HPDE6-E6E7 (cell line): ENCODE results near the gene PCNP.
"Not testable (repeated sequence)": the region's sequence is repeated elsewhere in the genome, so short reads cannot be mapped to it uniquely, and the experiment has no call there.

ENCODE experiments used
- DNase-seq: peaks from one replicate; pipeline ENCODE4 v3.0.0; 2011; ENCODE audit warnings: missing footprints; ENCODE audit errors: extremely low spot score

Gene PCNP

DNA sequence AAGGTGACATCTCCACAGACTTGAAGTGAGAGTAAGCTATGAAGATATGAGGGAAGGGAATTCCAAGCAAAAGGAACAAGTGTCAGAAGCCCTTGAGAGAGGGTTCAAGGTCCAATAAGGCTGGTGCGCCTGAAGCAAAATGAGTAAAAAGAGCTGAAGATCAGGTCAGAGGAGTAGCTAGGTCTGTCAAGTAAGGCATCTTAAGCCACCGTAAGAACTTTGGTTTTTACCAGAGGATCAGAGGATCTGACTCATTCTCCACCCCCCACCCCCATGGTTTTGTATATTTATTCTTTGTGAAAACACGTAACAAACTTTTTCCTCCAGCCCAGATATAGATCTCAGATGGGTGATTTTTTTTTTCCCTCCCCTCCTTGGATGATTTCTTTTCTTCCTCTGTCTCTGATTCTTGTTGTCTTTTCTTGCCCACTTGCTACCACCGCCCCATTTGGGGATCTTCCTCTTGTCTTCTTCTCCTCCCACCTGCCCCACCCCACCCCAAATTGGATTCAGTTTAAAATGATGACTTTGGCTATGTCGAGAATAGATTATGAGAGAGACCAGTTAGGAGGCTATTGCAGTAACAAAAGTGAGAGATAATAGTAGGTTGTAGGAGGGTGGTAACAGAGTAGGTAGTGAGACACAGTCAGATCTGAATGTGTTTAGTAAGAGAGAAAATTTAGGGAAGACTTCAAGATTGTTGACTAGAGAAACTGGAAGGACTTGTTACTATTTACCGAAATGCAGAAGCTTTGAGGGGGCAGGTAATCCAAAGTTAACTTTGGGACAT lies 6.3 kb upstream of the PCNP start:
- no peak for DNase-seq

DNA sequence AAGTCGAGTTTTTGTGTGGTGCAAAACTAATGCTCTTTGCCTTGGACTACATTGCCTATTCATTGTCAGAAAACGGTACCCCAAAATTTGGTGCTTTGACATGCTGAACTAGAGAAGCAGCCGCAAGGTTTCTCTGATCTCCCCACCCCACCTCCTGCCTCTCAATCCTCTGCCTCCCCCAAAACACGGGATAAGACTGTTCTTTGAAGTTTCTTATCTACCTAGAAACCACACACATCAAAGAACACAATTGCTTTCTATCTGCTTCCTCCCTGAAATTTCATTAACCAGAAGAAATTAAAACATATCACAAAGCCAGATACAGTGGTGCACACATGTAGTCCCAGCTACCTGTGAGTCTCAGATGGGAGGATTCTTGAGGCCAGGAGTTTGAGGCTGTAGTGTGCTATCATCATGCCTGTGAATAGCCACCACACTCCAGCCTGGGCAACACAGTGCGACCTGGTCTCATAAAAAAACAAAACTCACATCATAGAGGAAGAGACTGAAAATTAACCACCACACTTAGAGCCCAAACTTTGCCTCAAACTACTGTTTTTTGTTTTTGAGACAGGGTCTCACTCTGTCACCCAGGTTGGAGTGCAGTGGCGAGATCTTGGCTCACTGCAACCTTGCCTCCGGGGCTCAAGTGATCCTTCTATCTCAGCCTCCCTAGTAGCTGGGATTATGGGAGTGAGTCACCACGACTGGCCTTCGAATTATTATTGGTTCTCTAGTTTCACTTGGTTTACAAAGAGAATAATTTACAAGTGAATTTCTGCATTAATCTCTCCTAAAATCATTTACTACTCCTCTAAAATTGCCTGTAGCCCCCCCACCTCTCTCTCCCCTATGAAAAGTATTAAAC lies 2.7 kb upstream of the PCNP start:
- no peak for DNase-seq

DNA sequence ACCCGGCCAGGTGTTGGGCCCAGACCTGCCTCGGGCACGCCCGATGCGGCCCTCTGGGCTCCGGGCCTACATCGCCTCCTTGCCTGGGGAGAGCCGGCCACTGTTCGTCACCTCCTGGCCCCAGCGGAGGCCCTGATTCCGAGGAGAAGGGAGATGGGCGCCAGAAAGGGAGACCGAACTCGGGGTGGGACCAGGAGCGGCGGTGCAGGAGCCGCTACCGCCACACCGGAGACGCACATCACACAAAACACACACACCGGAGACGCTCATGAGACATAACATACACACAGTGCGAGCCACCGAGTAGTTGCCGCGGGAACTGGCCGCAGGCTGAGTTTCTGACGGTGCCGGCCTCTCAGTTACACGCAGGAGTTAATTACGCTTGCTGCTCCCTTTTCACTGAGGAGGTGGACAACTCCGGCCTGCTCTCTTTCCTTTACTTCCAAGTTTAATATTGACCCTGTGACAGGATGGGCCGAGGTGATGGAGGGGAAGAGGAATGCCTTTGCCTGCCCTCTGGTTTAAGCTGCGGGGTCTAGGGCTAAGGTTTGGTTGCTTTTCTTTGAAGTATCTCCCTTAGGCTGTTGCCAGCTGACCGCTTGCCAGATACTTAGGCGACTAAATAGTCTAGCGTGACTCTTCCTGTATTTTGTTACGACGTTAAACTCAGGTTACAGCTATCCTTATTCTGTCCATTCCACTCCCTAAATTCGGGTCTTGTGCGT lies 570 bp downstream of the PCNP start:
- DNase-seq = peak; percentile 37

DNA sequence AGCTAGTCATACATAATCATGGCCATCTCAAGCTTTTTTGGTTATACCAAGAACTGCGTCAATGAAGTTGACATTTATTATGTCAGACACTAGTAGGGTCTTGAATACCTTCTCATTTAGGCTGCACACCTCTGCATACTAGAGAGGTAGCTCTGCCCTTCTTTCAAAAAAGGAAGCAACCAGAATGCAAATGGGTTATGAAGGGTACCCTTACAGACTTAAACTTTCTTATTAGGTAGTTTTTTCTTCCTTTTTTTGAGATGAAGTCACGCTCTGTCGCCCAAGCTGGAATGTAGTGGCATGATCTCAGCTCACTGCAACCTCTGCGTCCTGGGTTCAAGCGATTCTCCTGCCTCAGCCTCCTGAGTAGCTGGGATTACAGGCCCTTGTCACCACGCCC lies 3.3 kb downstream of the PCNP start:
- no peak for DNase-seq

DNA sequence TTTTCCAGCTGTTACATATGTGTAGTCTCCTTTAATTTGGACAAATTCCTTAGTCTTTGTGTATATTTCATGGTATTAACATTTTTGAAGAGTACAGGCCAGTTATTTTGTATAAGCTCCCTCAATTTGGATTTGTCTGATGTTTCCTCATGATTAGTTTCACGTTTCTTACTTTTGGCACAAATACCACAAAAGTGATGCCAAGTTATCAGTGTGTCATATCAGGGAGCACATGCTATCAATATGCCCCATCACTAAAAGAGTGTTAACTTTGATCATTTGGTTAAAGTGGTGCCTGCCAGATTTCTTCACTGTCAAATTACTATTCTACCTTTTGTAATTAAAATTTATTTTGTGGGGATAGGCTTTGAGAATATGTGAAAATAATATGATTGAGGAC lies 14.6 kb downstream of the PCNP start:
- no peak for DNase-seq

DNA sequence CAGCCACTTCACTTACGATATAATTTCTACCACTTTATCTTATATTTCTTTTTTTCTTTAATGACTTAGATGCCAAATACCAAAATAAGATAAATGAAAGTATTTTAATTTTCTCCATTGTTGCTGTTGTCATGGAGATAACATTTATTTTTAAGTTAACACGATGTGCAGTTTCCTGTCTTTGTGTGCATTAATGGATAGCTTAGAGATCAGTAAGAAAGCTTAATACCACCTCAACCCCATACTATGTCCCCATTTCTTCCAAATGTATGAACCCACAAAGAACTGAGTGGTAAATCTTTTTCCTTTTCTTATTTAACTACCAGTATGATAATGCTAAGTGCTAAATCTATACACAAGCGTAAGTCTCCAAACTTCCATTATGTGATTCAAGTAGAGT lies 17.1 kb downstream of the PCNP start:
- no peak for DNase-seq

DNA sequence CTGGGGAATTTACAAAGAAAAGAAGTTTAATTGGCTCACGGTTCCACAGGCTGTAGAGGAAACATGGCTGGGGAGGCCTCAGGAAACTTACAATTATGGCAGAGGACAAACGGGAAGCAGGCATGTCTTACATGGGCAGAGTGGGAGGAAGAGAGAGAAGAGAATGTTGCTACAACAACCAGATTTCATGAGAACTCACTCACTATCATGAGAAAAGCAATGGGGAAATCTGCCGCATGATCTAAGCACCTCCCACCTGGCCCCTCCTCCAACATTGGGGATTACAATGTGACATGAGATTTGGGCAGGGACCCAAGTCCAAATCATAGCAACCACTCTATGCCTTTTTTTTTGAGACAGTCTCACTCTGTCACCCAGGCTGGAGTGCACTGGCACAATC lies 28.8 kb downstream of the PCNP start:
- no peak for DNase-seq

DNA sequence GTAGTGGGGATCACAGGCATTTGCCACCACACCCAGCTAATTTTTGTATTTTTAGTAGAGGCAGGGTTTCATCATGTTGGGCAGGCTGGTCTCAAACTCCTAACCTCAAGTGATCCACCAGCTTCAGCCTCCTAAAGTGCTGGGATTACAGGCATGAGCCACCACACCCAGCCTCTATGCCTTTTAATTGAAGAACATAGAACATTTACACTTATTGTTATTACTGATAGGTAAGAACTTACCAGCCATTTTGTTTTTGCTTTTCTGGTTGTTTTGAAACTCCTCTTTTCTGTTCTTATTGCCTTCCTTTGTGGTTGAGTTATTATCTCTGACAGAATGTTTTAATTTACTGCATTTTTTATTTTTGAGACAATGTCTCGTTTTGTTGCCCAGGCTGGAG lies 29.2 kb downstream of the PCNP start:
- DNase-seq = no peak

DNA sequence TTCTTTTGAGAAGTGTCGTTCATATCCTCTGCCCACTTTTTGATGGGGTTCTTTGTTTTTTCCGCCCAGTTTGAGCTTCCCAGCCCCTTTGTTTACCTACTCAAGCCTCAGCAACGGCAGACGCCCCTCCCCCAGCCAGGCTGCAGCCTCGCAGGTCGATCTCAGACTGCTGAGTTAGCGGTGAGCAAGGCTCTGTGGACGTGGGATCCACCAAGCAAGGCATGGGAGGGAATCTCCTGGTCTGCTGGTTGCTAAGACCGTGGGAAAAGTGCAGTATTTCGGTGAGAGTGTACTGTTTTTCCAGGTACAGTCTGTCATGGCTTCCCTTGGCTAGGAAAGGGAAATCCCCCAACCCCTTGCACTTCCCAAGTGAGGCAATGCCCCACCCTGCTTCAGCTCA lies 31.4 kb downstream of the PCNP start:
- not testable (repeated sequence) for DNase-seq

DNA sequence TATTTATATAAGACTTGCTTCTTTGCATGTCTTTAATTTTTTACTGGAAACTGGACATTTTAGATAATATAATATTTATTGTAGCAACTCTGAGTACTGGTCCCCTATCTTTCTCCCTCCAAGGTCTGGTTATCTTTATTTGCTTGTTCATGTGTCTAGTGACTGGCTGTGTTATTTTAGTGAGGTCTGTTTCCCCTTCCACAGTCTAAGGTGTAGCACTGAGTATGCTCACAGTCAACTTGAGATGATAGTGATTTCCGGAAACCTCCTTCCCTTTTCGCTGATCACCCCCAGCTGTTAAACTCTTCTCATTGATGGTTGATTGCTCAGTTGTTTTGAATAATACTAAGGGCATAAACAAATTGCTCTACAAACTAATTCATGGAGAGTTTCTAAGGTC lies 37.0 kb downstream of the PCNP start:
- no peak for DNase-seq

DNA sequence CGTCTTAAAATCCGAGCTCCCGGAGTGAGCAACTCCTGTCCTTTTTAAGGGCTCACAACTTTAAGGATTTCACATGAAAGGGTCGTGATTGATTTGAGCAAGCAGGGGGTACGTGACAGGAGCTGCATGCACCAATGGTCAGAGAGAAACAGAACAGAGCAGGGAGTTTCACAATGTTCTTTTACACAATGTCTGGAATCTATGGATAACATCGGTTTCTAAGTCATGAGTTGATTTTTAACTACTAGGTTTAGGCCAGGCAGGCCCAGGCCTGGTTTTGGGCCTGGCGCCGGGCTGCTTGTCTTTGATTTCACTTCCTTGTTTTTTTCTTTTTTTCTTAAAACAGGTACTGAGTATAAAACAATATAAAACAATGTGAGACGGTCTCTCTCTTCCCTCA lies 39.0 kb downstream of the PCNP start:
- not testable (repeated sequence) for DNase-seq

DNA sequence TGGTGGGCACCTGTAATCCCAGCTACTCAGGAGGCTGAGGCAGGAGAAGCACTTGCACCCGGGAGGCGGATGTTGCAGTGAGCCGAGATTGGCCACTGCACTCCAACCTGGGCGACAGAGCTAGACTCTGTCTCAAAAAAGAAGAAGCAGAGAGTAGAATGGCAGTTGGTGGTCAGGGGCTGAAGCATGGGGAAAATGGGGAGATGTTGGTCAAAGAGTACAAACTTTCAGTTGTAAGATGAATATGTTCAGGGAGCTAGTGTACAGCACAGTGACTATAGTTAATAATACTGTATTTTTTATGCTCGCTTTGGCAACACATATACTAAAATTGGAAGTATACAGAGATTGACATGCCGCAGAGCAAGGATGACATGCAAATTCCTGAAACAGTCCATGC lies 41.5 kb downstream of the PCNP start:
- no peak for DNase-seq

DNA sequence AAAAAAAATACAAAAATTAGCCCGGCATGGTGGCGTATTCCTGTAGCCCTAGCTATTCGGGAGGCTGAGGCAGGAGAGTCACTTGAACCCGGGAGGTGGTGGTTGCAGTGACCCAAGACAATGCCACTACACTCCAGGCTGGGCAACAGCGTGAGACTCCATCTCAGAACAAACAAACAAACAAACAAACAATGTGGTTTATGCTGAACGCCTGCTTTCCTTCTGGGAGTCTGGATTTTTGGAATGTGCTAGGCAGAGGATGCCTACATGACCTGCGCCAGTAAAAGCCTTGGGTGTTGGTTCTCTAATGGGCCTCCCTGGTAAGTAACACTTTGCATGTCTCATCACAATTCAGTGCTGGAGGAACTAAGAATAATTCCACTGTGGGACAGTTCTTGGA lies 43.5 kb downstream of the PCNP start:
- no peak for DNase-seq

DNA sequence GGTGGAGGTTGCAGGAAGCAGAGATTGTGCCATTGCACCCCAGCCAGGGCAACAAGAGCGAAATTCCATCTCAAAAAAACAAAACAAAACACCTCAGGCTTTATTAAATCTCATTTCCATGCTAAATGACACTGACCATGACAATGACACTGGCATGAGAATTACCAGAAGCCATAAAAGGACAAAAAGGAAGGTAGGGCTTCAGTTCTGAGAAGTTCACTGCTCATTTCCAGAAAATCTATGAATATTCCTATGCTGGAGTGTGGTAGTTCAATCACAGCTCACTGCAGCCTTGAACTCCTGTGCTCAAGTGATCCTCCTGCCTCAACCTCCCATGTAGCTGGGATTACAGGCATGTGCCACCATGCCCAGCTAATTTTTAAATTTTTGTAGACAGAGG lies 44.7 kb downstream of the PCNP start:
- no peak for DNase-seq

DNA sequence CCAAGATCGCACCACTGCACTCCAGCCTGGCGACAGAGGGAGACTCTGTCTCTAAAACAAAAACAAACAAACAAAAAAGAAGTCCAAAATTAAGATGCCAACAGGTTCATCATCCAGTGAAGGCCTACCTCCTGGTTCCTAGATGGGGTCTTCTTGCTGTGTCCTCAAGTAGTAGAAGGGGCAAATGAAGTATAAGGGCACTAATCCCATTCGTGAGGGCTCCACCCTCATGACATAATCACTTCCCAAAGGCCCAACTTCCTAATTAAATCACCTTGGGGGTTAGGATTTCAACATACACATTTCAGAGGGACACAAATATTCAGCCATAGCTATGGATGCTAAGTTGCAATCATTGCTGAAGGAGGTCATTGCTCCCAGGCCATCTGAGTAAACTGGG lies 45.8 kb downstream of the PCNP start:
- no peak for DNase-seq

DNA sequence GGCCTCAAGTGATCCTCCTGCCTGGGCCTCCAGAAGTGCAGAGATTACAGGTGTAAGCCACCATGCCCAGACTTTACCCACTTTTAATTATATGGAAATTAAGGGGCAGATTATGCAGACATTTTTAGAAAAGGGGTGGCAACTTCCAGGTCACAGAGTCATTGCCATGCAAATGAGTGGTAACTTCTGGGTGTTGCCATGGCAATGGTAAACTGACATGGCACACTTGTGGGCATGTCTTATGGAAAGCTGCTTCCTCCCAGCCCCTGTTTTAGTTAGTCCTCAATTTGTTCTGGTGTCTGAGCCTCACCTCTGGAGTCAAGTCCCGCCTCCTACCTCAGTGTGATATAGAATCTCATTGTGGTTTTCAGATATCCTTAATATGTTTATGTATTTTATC lies 49.7 kb downstream of the PCNP start:
- DNase-seq = no peak

DNA sequence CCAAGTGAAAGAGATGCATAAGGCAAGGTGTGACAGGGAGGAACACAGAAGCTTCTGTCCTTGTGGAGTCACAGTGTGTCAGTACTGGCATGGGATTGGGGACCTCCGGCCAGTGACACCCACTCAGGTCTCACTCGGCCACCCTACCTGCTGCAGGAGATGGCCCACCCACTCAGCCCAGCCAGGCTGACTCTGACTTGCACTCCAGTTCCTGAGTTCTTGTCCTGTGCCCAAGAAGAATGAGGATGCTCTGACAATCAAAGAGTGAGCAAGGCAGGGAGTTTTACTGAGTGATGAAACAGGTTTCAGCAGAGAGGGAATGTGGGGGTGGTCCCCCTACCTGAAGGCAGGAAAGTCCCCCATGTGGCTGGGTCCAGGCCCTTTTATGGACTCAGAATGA lies 50.9 kb downstream of the PCNP start:
- no peak for DNase-seq

DNA sequence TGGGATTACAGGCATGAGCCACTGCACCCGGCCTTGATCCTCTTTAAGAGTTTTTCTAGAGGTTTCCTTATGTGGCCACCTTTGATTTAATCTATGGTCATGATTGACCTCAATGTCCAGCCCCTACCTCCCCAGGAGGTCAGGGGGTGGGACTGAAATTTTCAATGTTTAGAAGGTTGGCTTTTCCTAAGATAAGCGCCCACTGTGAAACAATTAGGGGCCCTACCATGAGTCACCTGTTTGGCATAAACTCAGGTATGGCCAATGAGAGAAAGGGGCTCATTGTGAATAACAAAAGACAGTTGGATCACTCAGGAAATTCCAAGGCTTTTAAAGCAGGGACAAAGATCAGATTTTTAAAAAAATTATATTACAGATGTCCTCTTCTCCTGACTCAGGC lies 51.9 kb downstream of the PCNP start:
- no peak for DNase-seq

DNA sequence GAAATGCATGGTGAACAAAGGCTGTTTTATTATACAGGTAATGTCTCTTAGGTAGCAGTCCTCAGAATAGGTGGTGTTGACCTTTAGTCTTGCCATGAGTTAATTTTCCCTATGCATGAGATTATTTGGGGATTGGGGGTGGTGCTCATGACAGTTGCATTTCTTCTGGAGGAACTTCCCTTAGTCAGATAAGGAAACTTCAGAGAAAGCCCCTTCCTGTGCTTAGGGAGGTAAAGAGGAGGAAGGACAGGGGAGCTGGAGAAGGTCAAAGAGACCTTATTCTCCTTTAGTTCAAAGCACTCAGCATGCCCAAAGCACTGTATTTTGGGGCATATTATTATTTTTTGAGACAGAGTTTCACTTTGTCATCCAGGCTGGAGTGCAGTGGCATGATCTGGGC lies 55.2 kb downstream of the PCNP start:
- no peak for DNase-seq

DNA sequence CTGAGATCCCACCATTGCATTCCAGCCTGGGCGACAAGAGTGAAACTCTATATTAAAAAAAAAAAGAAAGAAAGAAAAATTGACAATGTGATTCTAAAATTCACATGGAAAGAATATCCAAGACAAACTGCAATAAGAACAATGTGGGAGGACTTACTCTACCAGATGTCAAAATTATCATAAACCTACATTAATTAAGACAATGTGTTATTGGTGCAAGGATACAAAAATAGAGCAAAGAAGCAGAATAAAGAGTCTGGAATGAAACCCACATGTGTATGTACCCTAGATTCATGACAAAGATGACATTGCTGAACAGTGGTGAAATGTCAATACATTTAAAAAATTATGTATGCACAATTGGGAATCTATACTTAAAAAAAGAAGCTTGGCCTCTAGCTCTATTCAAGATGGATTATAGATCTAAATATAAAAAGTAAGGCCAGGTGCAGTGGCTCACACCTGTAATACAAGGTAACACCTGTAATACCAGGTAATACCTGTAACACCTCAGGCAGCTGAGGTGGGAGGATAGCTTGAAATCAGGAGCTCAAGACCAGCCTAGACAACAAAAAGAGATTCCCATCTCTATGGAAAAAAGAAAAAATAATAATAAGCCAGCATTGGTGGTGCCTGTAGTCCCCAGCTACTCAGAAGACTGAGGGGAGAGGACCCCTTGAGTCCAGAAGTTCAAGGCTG lies 57.3 kb downstream of the PCNP start:
- no peak for DNase-seq

DNA sequence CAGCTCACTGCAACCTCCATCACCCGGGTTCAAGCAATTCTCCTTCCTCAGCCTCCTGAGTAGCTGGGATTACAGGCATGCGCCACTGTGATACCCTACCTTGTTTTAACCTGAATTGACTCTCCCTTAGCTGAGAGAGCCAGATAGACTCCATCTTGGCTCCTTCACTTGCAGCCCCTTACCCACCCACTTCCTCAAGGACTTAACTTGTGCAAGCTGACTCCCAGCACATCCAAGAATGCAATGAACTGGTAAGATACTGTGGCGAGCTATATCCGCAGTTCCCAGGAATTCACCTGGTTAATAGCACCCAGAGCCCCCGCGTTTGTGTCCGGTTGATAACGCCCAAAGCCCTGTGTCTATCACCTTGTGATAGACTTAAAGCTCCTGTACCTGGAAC lies 58.0 kb downstream of the PCNP start:
- not testable (repeated sequence) for DNase-seq

DNA sequence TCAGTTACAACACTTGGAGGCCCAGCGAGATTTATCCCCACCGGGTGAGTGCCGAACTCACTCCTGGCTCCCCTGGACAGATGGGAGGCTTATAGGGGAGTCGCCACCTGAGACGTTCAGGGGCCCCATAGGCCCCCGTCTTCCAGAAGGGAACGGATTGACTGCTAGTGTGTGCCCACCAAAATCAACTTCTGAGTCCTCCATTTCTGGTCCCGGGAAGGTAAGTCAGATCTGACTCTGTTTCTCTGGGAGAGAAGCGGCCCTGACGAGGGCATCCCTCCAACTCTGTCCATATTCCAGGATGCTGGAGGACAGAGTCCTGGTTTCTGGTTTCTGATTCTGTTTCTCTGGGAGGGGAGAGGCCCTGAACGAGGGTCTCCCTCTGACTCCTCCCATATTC lies 58.6 kb downstream of the PCNP start:
- no peak for DNase-seq
